ENCODE data around the gene ARHGAP28.
"Not testable (repeated sequence)": the region's sequence is repeated elsewhere in the genome, so short reads cannot be mapped to it uniquely, and the experiment has no call there.

Gene ARHGAP28

DNA sequence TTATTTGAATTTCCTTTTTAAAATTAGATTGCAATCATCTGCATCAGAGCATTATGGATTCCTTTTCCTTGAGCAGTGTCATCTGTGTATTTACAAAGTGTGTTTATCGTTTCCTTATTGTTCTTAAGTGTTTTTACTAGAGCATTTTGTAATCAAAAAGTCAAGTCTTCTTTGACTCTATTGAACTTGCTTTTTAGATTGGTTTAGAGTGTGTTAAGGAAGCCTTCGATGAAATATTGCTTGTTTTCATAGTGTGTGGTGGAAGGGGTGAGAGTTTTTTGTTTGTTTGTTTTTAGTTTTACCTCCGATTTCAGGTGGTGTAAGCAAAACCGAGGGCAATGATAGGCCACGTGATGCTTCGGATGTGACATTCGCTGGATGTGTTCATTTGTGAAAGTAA lies 45.7 kb downstream of the ARHGAP28 start:
- in situ Hi-C loops (cut with MboI; ENCODE audit: low sequenced_read_pairs): no loop called here

DNA sequence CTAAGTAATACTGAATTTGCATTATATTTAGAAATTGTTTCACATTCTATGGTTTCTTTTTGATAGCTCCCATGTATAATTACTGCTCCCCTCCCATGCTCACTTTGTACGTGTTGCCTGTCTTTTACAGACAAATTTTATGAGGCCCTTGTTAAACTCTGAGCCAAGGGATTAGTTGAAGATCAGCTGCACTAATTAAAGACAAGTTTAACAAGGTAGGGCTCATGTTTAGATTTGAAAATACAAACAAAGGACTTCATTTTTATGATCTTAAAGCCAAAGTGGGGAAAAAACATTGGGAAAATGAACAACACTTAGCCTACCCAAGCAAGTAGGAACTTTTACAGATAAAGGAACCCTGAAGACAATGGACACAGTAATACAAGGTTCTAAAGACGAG lies 46.2 kb downstream of the ARHGAP28 start:
- in situ Hi-C loops (cut with MboI; ENCODE audit: low sequenced_read_pairs): no loop called here

DNA sequence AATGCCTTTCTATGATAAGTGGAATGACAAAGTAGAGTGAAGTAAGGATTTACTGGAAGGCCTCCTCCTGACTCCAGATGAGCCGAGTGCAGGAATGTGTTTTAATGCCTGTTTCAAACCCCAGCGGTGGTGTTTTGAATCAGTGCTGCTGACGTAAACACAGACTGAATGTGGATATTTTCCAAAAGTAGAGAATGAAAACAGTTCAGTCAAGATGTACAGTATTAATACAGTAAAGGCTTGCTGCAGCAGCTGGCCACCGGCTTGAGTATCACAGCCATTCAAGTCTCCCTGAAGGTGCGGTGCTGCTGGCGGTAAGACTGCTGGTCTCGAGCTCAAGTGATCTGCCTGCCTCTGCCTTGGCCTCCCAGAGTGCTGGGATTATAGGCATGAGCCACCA lies 46.7 kb downstream of the ARHGAP28 start:
- in situ Hi-C loops (cut with MboI; ENCODE audit: low sequenced_read_pairs): no loop called here

GRCh38 chr18:6777509-6777908 lies 48.0 kb downstream of the ARHGAP28 start:
- in situ Hi-C loops (cut with MboI; ENCODE audit: low sequenced_read_pairs): no loop called here

DNA sequence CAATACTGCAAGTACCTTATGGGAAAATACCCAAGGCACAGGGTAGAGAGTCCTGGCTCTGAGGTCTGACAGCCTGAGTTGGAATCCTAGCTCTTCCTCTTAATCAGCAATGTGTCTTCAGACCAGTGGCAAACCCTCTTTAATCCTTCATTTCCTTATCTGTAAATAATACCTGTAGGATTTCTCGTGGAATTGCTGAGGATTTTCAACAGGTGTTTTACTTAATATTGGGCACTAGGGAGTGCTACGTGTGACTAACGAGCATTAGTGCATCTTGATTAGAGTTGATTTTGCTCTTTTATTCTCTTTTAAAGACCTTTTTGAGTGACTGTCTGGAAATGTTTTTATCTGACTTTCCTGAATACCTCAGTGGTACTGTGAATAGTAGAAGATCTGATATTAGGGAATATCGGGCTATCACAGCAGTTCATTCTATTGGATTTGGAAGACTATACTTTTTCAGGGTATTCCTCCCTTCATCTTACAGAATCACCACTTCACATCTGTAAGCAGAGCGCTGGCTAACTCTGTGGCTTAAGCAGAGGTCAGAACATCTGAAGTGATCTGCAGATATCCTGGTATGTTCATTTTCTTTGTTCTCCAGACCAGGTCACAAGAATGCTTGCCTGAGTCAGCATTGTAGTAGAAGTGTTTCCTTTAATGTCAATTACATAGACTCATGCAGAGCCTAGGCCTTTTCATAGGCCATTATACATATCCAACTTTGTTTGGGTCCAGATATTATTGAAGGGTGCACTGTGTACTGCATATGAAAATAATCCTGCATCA lies 49.1 kb downstream of the ARHGAP28 start:
- in situ Hi-C loops (cut with MboI; ENCODE audit: low sequenced_read_pairs): no loop called here

GRCh38 chr18:6781142-6781714 lies 51.7 kb downstream of the ARHGAP28 start:
- in situ Hi-C loops (cut with MboI; ENCODE audit: low sequenced_read_pairs): no loop called here

DNA sequence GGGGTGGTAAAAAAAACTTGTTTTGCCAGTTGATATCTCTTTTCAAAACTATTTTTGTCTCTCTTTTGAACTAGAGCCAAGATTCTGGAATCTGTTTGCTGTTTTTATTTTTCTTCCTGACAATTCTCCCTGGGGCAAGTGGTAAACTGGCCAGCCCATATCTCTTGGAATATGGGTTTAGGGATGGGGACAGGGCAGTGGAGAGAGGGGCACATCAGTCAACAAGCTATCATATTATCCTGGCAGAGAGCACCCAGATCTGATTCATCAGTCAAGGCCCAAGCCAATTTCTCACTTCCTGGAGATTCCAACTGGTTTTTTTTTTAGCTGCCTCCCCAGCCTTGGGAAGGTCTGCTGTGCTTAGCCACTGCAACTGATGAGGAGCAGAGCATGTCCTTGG lies 52.3 kb downstream of the ARHGAP28 start:
- in situ Hi-C loops (cut with MboI; ENCODE audit: low sequenced_read_pairs): no loop called here

DNA sequence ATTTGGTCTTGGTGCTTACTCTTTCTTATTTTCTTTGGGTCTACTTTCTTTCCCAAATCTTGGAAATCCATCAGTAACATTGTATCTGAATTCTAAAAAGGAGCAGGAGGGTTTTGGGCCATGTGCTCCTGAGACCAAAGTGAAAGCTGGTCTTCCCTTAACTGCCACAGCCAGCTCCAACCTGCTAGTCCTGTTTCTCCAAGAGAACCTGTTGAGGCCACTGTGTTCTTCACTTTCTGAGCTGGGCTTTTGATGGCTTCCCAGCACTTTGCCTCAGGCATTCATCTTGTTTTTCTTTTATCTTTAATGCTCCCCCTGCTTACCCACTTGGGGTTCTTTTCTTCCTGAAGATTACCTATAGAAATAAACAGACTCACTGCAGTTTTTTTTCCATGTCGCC lies 53.3 kb downstream of the ARHGAP28 start:
- in situ Hi-C loops (cut with MboI; ENCODE audit: low sequenced_read_pairs): no loop called here

DNA sequence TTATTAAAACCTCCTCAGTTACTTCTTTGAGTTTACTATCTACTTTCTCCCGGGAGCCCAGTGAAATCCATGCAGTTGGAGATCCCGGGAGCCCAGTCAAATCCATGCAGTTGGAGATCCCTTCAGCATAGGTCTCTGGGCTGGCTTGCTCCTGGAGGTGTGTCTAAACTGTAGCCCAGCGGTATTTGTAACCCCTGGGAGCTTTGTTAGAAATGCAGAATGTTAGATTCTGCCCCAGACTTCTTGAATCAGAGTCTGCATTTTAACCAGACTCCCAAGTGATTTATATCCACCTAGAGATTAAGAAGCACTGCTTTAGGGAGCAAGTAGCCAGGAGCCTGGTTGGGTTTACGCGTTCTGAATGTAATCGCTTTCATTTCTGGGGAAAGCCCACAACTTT lies 54.5 kb downstream of the ARHGAP28 start:
- in situ Hi-C loops (cut with MboI; ENCODE audit: low sequenced_read_pairs): no loop called here

DNA sequence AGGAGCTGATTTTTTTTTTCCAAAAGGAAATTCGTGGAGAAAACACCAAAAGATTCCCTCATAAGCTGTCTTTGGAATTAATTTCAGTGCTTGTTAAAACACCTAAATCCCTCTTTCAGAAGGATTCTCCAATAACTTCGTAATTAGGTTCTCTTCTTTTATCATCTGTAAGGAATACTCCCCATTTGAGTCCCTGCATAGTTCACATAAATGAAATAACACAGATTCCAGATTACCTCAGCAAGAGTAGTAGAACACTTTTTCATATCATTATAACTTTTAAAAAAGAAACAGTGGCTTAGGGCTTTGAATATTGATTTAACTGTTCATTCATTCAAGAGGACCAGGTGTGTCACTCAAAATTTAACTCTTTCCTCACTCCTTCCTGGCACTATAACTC lies 55.5 kb downstream of the ARHGAP28 start:
- in situ Hi-C loops (cut with MboI; ENCODE audit: low sequenced_read_pairs): no loop called here

GRCh38 chr18:6785411-6785810 lies 55.9 kb downstream of the ARHGAP28 start:
- in situ Hi-C loops (cut with MboI; ENCODE audit: low sequenced_read_pairs): no loop called here

- in situ Hi-C loops (cut with MboI; ENCODE audit: low sequenced_read_pairs): no loop called here
Observed at GRCh38 chr18:6792391-6792790, 62.9 kb downstream of the ARHGAP28 start.

DNA sequence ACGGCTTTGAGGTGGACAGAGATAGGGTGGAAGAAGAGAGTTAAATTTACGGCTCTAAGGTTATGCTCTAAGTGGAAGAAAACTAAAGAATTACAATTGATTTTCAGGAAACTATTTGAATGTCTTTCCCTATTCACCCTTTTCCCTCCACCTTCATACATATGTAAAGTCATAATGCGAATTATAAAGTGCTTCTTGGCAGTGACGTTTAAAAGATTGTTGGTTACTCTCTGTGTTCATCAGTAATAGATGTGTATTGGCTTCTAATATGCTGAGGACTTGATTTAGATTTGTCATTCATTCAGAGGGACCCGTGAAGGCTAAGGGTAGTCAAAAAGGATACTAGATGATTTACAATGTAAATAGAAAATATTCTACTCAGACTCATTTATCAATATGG lies 63.9 kb downstream of the ARHGAP28 start:
- in situ Hi-C loops (cut with MboI; ENCODE audit: low sequenced_read_pairs): no loop called here

GRCh38 chr18:6793986-6794385 lies 64.5 kb downstream of the ARHGAP28 start:
- in situ Hi-C loops (cut with MboI; ENCODE audit: low sequenced_read_pairs): no loop called here

GRCh38 chr18:6795307-6795706 lies 65.8 kb downstream of the ARHGAP28 start:
- in situ Hi-C loops (cut with MboI; ENCODE audit: low sequenced_read_pairs): no loop called here

DNA sequence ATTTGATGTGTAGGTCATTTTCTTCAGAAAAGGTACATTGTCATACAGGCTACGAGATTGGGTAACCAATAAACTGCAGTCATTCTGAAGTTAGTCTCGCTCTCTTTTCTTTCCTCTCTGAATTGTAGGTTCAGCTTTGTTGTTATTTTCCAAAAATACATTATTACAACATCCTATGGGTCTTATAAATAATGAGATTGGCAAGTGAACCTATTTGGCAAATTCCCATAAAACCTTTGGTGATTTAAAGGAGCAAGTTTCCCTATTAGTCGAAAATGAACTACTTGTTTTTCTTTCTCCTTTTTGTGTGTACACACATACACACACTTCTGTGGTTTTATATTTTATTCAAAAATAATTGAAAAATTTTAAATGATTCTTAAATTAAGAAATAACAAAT lies 67.0 kb downstream of the ARHGAP28 start:
- in situ Hi-C loops (cut with MboI; ENCODE audit: low sequenced_read_pairs): no loop called here

DNA sequence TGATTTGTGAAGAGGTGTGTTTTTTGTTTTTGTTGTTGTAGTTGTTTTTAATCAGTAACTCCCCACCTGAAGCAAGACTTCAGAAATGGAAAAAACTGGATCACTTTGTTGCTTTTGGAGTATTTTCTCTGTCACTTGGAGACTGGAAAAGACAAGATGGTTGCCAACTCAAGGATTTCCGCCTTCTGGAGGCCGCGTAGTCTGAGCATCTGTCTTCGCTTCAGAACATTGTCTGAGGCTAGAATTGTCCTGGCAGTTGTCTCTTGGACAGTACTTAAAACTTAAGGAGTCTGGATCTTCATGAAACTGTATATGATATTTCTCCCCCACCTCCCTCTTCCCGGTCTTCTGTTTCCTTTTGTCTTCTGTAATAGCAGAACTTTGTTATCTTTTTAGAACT lies 67.7 kb downstream of the ARHGAP28 start:
- in situ Hi-C loops (cut with MboI; ENCODE audit: low sequenced_read_pairs): no loop called here

- in situ Hi-C loops (cut with MboI; ENCODE audit: low sequenced_read_pairs): no loop called here
Observed at GRCh38 chr18:6798896-6799295, 69.4 kb downstream of the ARHGAP28 start.

- in situ Hi-C loops (cut with MboI; ENCODE audit: low sequenced_read_pairs): not testable (repeated sequence)
Observed at GRCh38 chr18:6800309-6800708, 70.8 kb downstream of the ARHGAP28 start.

DNA sequence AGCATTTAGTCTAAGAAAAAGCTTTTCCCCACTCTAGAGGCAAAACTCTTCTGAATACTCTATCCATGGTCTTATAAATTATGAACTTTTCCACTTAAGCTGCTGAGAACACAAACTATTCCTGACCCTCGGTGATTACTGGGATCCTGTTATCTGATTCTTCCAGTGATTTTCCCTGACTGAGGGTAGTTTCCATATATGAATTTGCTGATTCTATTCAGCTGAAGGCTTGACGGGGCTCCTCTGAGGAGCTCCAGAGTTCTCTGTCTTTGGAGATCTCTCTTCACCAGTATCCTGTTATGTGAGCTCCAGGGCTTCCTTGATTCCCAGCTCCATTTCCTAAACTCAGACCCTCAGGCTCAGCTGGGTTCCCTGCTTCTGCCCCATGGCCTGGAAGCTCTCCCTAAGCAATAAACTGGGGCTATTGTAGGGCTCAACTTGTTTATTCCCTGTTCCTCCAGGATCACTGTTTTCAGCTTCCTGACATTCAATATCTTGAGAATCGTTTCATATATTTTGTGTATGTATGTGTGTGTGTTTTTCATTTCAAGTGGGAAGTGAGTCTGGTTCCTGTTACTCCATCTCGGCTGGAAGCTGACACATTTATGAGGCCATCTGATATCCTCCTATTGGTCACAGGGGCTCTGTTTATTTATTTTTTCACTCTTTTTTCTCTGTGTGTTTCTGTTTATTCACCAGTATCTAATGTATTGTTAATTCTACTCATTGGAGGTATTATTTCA lies 78.2 kb downstream of the ARHGAP28 start:
- in situ Hi-C loops (cut with MboI; ENCODE audit: low sequenced_read_pairs): no loop called here

- in situ Hi-C loops (cut with MboI; ENCODE audit: low sequenced_read_pairs): no loop called here
Observed at GRCh38 chr18:6810191-6810590, 80.7 kb downstream of the ARHGAP28 start.

GRCh38 chr18:6811816-6812215 lies 82.3 kb downstream of the ARHGAP28 start:
- in situ Hi-C loops (cut with MboI; ENCODE audit: low sequenced_read_pairs): no loop called here
